Endothelial cell of hepatic sinusoid (primary cell): ENCODE data around the gene KIF25.
"Not testable (repeated sequence)": the region's sequence is repeated elsewhere in the genome, so short reads cannot be mapped to it uniquely, and the experiment has no call there.

ENCODE experiments used
- in situ Hi-C: cut with HindIII; loops from 2 replicates; pipeline ENCODE4 v1.10.0; 2017; ENCODE audit warnings: low sequenced_read_pairs

Gene KIF25

DNA sequence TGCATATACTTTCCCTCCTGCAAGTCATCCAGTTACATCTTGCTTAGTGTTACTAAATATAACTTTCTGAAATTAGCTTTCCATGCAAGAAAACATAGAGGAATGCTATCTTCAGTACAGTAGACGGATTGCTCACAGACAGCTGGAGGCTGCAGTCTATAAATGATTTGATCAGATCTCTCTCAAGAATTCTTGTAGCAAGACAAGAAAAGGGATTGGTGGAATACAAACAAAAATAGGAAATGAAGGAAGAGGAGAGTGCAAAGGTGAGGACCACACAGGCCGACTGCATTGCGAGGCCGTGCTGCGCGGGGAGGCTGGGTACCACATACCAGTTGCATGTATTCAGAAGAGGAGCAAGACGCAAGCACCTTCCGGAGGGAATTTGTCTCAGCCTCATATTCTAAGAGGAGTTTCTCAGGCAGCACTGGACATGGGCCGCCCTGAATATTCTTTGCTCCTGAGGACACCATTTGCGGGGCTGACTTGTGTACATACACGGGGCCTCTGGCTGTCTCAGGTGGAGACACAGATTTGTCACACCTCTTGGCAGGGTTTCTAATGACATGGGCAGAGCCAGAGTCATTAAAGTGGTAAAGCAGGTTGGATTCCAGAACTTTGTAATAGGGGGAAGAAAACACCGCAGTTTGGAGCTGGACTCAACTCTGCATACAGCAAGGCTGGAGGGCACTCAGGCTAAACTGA lies 22.7 kb upstream of the KIF25 start:
- in situ Hi-C loops: no loop called here

- in situ Hi-C loops: no loop called here
Measured at GRCh38 chr6:167975458-167975857, 22.0 kb upstream of the KIF25 start.

DNA sequence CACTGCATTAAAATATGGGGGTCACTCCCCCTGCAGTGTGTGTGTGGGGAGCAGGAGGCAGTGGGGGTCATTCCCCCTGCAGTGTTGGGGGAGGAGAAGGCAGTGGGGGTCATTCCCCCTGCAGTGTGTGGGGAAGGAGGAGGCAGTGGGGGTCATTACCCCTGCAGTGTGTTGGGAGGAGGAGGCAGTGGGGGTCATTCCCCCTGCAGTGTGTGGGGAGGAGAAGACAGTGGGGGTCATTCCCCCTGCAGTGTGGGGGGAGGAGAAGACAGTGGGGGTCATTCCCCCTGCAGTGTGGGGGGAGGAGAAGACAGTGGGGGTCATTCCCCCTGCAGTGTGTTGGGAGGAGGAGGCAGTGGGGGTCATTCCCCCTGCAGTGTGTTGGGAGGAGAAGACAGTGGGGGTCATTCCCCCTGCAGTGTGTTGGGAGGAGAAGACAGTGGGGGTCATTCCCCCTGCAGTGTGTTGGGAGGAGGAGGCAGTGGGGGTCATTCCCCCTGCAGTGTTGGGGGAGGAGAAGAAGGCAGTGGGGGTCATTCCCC lies 21.3 kb upstream of the KIF25 start:
- in situ Hi-C loops: not testable (repeated sequence)

GRCh38 chr6:167976708-167977107 lies 20.8 kb upstream of the KIF25 start:
- in situ Hi-C loops: no loop called here

DNA sequence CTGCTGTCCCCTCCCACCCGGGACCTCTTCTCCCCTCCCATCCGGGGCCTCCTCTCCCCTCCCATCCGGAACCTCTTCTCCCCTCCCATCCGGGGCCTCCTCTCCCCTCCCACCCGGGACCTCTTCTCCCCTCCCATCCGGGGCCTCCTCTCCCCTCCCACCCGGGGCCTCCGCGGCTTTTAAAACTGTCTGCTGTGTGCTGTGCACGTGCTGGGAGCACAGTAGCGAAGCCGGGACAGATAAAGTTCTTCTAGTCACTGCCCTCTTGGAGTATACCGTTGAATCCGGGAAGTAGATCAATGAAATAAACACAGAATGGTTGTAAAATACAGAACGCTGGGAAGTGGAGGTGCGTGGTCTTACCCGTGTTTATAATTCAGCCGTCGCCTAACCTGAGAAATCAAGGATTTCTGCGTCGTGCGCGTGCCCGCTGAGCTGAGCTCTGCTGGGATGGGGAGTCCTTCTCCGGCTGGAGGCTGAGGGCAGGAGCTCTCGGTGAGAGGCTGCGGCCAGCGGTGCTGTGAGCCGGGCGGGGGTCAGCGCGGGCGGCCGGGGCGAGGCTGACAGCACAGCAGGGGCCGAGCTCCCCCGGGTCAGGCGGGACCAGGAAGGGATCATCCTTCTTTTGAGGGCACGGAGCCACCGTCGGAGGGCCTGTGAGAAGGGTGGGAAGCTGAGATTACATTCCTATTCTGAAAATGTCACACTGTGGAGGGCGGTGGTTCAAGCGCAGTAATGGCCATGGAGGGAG lies 19.6 kb upstream of the KIF25 start:
- in situ Hi-C loops: no loop called here

DNA sequence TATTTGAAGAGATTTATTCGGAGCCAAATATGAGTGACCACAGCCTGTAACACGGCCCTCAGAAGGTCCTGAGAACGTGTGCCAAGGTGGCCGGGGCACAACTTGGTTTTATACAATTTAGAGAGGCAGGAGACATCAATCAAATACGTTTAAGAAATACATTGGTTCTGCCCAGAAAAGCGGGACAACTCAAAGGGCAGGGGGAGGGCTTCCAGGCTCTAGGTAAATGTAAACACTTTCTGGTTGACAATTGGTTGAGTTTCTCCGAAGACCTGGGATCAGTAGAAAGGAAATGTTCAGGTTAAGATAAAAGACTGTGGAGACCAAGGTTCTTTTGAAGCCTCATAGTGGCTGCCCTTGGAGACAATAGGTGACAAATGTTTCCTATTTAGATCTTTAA lies 18.9 kb upstream of the KIF25 start:
- in situ Hi-C loops: no loop called here

GRCh38 chr6:167979436-167980139 lies 17.9 kb upstream of the KIF25 start:
- in situ Hi-C loops: no loop called here

DNA sequence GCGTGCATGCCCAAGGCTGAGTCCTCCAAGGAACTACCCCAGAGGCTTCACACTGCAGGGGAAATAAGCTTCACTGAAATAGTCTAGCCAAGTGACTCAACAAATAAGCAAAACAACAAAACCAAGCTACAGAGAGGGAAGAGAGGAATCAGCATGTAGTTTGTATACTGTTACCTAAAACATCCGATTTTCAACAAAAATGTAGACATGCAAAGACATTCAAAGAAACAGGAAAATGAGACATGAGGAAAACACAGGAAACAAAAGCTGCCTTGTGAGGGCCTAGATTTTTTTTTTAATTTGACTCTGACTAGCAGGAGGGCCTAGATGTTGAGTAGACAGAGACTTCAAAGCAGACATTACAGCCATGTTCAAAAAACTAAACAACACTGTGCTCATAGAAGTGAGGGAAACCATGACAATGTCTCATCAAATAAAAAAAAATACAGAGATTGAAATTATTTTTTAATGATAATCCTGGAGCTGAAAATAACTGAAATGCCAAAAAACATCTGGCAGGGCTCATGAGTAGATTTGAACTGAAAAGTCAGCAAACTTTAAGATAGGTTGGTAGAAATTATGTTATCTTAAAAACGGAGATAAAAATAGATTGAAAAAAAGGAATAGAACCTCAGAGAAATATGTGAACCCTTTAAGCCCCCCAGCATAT lies 16.4 kb upstream of the KIF25 start:
- in situ Hi-C loops: no loop called here

GRCh38 chr6:167981916-167982462 lies 15.5 kb upstream of the KIF25 start:
- in situ Hi-C loops: no loop called here

- in situ Hi-C loops: no loop called here
Measured at GRCh38 chr6:167984144-167984719, 13.2 kb upstream of the KIF25 start.

DNA sequence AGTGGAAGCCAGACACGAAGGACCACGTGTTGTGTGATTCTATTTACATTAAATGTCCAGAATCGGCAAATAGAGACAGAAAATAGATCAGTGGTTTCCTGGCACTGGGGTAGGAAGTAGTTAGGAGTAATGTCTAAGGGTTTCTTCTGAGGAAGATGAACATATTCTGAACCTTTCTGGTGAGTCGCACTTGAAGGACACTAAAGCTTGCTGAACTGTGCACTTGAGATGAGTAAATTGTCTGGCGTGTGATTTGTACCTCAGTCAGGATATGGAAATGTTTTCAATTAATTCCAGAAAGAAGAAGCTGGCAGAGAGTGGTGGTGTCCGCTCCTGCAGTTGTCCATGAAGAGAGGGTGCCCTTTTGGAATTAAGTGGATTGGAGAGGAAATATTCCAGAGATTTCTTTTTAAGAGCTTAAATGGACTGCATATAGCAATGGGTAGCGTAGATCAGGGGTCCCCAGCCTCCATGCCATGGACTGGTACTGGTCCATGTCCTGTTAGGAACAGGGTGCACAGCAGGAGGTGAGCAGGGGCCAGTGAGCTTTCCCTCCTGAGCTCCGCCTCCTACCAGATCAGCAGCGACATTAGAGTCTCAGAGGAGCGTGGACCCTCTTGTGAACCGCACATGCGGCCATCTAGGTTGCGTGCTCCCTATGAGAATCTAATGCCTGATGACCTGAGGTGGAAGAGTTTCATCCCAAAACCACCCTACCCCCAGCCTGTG lies 12.4 kb upstream of the KIF25 start:
- in situ Hi-C loops: no loop called here

- in situ Hi-C loops: no loop called here
Measured at GRCh38 chr6:167985911-167986595, 11.4 kb upstream of the KIF25 start.

- in situ Hi-C loops: no loop called here
Measured at GRCh38 chr6:167987396-167988153, 9.9 kb upstream of the KIF25 start.

DNA sequence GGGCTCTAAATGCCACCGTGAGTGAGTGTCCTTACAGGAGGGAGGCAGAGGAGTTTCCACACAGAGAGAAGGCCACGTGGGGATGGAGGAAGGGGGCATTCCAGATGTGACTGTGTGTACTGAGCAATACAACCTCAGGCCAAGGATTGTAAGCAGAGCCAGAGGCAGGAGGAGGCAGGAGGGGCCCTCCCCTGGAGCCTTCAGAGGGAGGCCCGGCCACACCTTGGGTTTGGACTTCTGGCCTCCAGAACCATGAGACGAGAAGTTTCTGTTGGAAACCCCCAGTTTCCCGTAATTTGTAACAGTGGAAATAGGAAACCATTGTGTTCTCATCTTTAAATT lies 9.3 kb upstream of the KIF25 start:
- in situ Hi-C loops: no loop called here

- in situ Hi-C loops: no loop called here
Measured at GRCh38 chr6:167988945-167989841, 8.3 kb upstream of the KIF25 start.

- in situ Hi-C loops: no loop called here
Measured at GRCh38 chr6:167990016-167990945, 7.2 kb upstream of the KIF25 start.

DNA sequence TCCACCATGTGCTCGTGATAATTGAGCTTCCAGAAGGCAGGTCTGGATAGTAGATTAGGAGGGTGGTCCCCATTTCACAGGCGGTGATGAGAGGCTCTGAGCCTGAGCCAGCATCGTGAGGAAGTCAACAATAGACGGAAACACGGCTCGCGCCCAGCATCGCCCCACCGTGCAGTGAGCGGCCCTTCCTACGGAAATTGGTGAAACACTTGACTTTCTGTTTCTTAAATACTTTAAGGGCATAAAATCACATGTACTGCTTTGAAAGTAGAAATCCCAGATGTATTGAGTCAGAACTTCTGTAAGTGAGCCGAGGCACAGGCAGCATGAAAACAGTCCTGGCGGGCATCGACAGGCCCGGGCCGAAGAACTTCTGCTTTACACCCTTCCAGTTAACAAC lies 4.3 kb upstream of the KIF25 start:
- in situ Hi-C loops: no loop called here
